Psoas muscle (tissue), 8 donors: ENCODE measurements around the gene CDH4. TPM values are rescaled to one million over a fixed set of nuclear protein-coding genes. Genes with fewer than 3 reads are reported as not detected.

Experiments used
- ATAC-seq, 4 donors: fragments of 200-7000 bp; cut with Tn5 transposase; one replicate each; pipeline ENCODE4 v1.9.1; 2020; ENCODE audit warnings: moderate library complexity in 3 of 4, mild to moderate bottlenecking in 2 of 4
- DNase-seq, 2 donors: peaks; one replicate each; pipeline ENCODE4 v3.0.0-alpha.2; 2020
- H3K27ac ChIP-seq: fragments of 200-600 bp; one replicate; pipeline ENCODE4 v1.8.0; 2022
- H3K27me3 ChIP-seq, 3 donors: fragments of 200-600 bp in 1 of 3; one replicate each; pipeline versions ENCODE4 v1.6.1 to v1.8.0; 2013 to 2022; ENCODE audit warnings: low read length in 2 of 3, mild to moderate bottlenecking in 2 of 3, moderate library complexity in 1 of 3; ENCODE audit not compliant: insufficient read depth in 3 of 3
- H3K36me3 ChIP-seq, 2 donors: fragments of 200-600 bp in 1 of 2; one replicate each; pipeline versions ENCODE4 v1.6.1 to v1.8.0; 2013 to 2022; ENCODE audit warnings: low read depth in 1 of 2, mild to moderate bottlenecking in 1 of 2, moderate library complexity in 1 of 2; ENCODE audit not compliant: insufficient read depth in 1 of 2
- H3K4me1 ChIP-seq: fragments of 200-600 bp; one replicate; pipeline ENCODE4 v1.8.0; 2022
- H3K4me3 ChIP-seq: fragments of 200-600 bp; one replicate; pipeline ENCODE4 v1.8.0; 2022; ENCODE audit warnings: mild to moderate bottlenecking
- H3K9me3 ChIP-seq: fragments of 200-600 bp; one replicate; pipeline ENCODE4 v1.8.0; 2022
- CTCF ChIP-seq: fragments of 200-600 bp; IDR thresholded peaks from one replicate; pipeline ENCODE4 v1.8.0; 2022; ENCODE audit warnings: antibody characterized with exemption
- WGBS, 3 donors: extraction: QIAGEN DNeasy Blood & Tissue Kit; methylation state at CpG; one replicate each; pipeline versions ENCODE4 v1.1.6 to v1.1.7; 2013; 5-methylcytosine and 5-hydroxymethylcytosine counted together
- intact Hi-C, 2 donors: fragments of 100-400 bp; cut with DNase I; formaldehyde crosslinking; loops; one replicate each; pipeline versions ENCODE4 v1.11.0 to v1.14.2; 2022
- polyA plus RNA-seq, 3 donors: library from polyadenylated mRNA; stranded (reverse); fragments of 200-250 nt; gene quantifications; one replicate each; pipeline ENCODE4 v1.2.3, GENCODE V29; 2013
- total RNA-seq, 4 donors: library from RNA; stranded (reverse); fragmentation: NEBNext Ultra II Directional in 2 of 4; extraction: Animal tissue kit (Norgen Biotek cat#: 25700) in 2 of 4; gene quantifications; one replicate each; pipeline versions ENCODE4 v1.2.1 to v1.2.4, GENCODE V29; 2021 to 2023
- donor health status: healthy with polysubstance abuse.
- donor health status: DM: no; HTN: no; CAD: no; lungs with moderate emphysema.
- donor health status: Bipolar disorder and iron deficiency.
- donor health status: healthy.
- donor health status: DM: yes; HTN: yes; CAD: no.
- donor health status: DM: no; HTN: no; CAD: no.
- donor health status: DM: no; HTN: no; CAD: no.
- donor health status: DM: yes; HTN: yes; CAD: no.

Gene CDH4
- total and polyA plus RNA-seq, 7 donors, result 0.26 to 1.0 (median 0.34) TPM

DNA sequence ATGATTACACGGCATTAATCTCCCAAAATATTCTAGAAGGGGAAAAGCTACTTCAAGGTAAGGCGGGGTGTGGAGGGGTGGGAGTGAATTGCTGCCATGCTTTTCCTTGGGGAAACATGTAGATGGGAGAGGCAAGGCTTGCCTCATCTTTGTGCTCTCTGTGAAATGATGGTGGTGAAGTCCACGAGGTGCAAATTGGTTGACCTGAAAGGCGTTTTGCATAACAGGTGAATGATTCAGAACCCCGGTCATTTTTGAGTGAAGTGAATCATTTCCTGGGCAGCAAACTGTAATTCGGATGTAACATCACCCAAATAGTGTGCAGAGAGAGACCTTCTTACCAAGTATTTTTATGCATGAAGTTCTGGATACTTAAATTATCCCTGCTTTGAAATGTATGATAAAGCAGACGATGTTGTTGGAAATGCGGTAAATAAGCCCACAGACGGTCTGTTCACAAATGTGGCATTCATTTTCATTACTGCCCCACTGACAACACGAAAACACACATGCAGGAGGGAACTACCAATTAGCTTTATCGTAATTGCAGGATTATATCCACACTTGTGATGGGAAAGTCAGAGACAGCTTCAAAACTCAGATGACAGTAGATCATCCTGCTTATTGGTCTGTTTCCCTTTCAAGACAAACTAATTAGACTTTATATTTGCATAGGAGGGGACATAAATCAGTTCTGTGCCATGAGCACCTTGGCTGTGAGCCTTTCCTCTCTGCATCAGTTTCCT, 3.0 kb downstream of the CDH4 start:
- intact Hi-C loops, result no loop called here
- Histone ChIP-seq H3K36me3 (no peaks in the 10 kb centered on the region), H3K27ac (no peak overlapping the region), H3K4me1 (no peaks in the 10 kb centered on the region), H3K9me3 (no peaks in the 10 kb centered on the region), H3K4me3 (no peak overlapping the region), H3K27me3 (peaks cover 0 to 24% (median 3%) of the 10 kb centered on the region in 3 donors)
- ATAC-seq (no peak), DNase-seq (no peak)
- 85 to 89% (median 86%) methylated on average over 11 of the region's 11 CpGs for WGBS, 3 donors
- TF ChIP-seq CTCF, result no peak

DNA sequence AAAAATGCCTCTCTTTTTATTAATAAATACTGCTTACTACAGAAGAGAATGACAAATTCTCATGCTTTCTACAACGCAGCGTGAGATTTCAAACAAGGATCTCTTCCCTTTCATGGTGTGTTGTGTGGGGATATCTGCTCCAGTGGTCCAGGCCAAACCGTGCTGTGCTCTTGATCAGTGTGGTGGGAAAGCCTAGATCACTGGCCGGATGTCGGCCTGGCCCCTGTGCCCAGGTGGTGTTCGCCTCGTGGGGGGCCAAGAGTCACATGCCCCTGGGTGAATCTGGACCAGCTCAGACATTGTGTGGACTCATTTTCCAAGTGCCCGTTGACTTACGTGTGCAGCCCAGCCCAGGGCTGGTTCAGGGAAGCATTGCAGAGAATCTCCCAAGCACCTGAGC, 4.3 kb downstream of the CDH4 start:
- no peak for TF ChIP-seq CTCF
- Histone ChIP-seq H3K27ac (no peak overlapping the region), H3K4me1 (no peaks in the 10 kb centered on the region), H3K27me3 (peaks cover 0 to 14% (median 2%) of the 10 kb centered on the region in 3 donors), H3K4me3 (no peak overlapping the region), H3K36me3 (no peaks in the 10 kb centered on the region), H3K9me3 (no peaks in the 10 kb centered on the region)
- intact Hi-C loops, result no loop called here
- ATAC-seq (no peak), DNase-seq (no peak)
- WGBS, 3 donors, result 88 to 93% (median 91%) methylated on average over 9 of the region's 9 CpGs

GRCh38 chr20:61256824-61257223, 4.8 kb downstream of the CDH4 start:
- intact Hi-C loops, result no loop called here
- no peaks in the 10 kb centered on the region for H3K9me3 ChIP-seq

GRCh38 chr20:61257611-61258010, 5.5 kb downstream of the CDH4 start:
- Histone ChIP-seq H3K9me3 (no peaks in the 10 kb centered on the region), H3K27me3 (peaks cover 0 to 9% (median 2%) of the 10 kb centered on the region in 3 donors), H3K27ac (no peak overlapping the region), H3K36me3 (no peaks in the 10 kb centered on the region), H3K4me3 (no peak overlapping the region), H3K4me1 (no peaks in the 10 kb centered on the region)
- no peak for ATAC-seq
- DNase-seq, result no peak
- no peak for TF ChIP-seq CTCF
- 94 to 98% (median 96%) methylated on average over 20 of the region's 20 CpGs for WGBS, 3 donors
- intact Hi-C loops, result no loop called here

More at GRCh38 chr20:61256824-61257223, 4.8 kb downstream of the CDH4 start:
- no peak for DNase-seq
- no peak for TF ChIP-seq CTCF
- no peak for ATAC-seq
- Histone ChIP-seq H3K36me3 (no peaks in the 10 kb centered on the region), H3K4me1 (no peaks in the 10 kb centered on the region), H3K27me3 (peaks cover 0 to 10% (median 2%) of the 10 kb centered on the region in 3 donors), H3K27ac (no peak overlapping the region), H3K4me3 (no peak overlapping the region)
- 78 to 87% (median 82%) methylated on average over 7 of the region's 7 CpGs for WGBS, 3 donors
